Inflammatory macrophage (primary cell): ENCODE measurements around the gene WDR19.
A peak's percentile ranks its signal among the peaks of the same experiment; 100 is the strongest.
"Not testable (repeated sequence)": the region's sequence is repeated elsewhere in the genome, so short reads cannot be mapped to it uniquely, and the experiment has no call there.

Experiments
- DNase-seq, 2 donors: peaks; one replicate each; pipeline ENCODE4 v3.0.0-alpha.2; 2020 to 2022

Gene WDR19

DNA sequence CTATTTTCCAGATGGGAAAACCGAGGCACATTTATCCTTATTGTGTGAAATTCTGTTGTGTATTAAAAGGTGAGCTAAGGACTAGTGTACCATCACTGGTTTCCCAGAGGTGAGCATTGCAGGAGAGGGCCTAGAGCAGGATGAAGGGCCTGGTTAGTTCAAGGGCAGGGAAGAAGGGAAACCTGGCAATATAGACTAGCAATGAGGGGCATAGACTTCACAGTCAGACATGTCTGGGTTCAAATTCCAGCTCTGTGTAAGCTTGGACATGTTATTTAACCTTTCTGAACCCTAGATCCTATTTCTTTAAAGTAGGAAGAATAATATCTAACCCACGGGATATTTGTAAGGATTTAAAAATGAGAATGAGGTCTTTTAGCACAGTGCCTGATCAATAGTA lies 50.8 kb downstream of the WDR19 start:
- no peak for DNase-seq

DNA sequence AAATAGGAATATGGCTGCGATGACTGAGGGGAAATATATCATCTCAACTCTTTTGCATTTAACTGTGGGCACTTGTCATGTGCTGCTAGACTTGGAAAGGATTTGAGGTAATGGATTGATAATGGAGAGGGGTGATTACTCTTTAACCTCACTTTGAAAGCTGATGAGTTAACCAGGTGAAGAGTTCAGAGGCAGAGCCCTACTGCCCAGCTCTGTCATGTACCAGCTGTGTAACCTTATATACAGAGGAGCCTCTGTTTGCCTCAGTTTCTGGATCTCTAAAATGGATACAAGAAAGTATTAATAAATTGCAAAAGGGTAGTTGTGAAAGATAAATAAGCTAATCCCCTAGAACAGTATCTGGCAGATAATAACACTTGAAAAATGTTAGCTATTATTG lies 51.5 kb downstream of the WDR19 start:
- no peak for DNase-seq

DNA sequence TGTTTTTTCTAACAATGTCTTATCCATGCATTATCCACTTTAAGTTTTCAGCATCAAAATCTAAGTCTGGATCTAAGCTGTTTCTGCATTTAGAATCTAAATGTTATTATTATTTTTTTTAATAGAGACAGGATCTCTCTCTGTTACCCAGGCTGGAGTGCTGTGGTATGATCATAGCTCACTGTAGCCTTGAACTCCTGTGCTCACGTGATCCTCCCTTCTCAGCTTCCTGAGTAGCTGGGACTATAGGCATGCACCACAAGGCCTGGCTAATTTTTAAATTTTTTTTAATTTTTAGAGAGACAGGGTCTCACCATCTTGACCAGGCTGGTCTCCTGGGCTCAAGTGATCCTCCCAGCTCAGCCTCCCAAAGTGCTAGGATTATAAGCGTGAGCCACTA lies 52.7 kb downstream of the WDR19 start:
- DNase-seq = no peak

DNA sequence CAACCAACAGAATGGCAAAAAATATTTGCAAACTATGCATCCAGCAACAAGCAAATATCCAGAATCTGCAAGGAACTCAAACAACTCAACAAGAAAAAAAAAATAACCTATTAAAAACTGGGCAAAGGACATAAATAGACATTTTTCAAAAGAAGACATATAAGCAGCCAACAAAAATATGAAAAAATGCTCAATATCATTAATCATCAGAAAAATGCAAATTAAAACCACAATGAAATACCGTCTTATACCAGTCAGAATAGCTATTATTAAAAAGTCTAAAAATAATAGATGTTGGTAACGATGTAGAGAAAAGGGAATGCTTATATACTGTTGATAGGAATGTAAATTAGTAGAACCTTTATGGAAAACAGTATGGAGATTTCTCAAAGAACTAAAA lies 53.4 kb downstream of the WDR19 start:
- no peak for DNase-seq

DNA sequence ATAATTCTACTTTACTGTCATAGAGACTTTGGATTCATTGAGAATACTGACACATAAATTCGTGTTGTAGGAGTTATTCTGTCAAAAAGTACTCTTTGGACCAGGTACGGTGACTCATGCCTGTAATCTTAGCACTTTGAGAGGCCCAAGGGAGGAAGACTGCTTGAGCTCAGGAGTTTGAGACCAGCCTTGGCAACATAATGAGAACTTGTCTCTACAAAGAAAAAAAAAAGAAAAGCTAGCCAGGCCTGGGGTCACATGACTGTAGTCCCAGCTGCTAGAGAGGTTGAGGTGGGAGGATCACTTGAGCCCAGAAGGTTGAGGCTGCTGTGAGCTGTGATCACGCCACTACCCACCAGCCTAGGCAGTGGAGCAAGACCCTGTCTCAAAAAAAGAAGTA lies 54.9 kb downstream of the WDR19 start:
- DNase-seq = no peak

DNA sequence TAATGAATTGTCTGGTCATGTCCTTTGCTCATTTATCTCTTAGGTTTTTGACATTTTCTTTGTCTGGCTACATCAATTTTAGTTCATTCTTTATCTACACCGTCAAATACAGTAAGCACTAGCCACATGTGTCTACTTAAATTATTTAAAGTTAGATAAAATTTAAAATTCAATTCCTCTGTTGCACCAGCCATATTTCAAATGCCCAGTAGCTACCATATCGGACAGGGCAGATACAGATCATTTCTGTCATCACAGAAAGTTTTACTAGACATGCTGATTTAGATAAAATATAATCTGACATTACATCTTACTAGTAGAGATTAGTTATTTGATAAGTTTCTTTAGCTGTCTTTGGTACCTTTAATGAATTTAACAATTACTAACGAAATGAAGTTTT lies 61.1 kb downstream of the WDR19 start:
- no peak for DNase-seq

DNA sequence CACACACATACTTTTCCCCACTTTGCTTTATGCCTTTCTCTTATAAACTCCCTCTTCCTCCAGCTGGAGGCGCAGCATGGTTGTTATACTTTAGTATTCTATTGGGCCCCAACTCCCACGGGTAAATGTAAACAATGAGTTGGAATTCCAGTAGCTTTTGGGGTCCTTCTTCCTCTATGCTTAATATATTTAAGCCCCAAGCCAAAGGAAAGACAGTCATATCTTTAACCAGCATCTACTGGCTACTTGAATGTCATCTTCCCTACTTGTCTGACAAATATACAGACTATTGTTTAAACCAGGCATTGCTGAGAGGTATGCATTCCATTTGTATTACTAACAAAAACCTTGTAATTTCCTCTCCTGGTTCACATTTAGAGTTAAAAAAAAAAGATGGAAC lies 72.9 kb downstream of the WDR19 start:
- DNase-seq = no peak

DNA sequence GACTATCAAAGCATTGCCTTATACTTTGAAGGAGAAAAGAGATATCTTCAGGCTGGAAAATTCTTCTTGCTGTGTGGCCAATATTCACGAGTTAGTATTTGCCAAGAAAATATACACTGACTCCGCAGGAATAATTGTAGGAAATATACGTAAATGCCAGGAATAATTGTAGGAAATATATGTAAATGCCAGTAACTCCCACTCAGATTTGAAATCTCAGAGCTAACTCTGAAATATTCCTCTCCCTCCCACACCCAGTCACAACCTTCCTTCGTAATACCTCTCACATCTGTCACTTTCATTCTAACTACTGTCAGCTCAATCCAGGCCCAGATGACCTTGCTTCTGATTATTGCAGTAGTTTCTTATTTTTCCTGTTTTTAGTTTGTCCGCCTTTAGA lies 73.5 kb downstream of the WDR19 start:
- peak in 1 of 2 donors; percentile 12 for DNase-seq

DNA sequence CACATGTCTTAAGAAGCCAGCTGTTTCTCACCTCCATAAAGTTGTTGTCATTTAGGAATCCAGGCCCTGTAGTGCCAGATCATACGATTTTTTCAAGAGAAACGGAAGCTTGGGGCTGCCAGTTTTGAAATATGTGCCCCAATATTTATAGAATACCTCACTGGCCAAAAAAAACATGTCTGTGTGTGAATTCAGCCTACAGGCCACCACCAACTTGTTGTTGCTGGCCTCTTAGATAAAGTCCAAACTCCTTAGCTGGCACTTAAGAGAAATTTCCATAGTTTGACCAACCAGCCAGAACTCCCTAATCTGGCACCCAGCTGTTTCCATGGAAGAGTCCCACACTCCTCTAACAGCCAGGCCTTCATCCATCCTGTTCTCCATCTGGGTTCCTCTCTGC lies 74.1 kb downstream of the WDR19 start:
- DNase-seq = no peak

DNA sequence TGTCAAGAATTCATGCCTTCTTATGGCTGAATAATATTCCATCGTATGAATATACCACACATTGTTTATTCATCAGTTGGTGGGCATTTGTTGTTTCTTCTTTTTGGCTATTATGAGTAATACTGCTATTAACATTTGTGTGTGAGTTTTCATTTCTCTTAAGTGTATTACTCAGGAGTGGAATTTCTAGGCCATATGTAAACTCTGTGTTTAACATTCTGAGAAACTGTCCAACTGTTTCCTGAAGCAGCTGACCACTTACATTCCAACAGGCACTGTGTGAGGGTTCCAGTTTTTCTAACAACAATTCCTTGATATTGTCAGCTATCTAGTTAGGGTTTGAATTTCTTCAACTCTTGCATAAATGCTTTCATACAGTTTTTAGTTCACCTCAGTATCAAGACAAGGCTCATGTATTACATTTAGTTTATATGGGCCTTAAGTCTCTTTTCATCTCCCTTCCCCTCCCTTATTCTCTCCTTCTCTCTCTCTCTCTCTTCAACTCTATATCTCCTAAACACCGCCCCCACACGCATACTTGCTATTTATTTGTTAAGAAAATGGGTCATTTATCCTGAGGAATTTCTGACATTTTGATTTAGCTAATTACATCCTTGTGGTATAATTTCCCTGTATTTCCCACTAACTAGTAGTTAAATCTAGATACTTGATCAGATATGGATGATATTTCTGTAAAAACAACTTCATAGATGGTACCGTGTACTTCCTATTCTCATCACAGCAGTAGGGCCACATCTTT lies 77.4 kb downstream of the WDR19 start:
- no peak for DNase-seq

DNA sequence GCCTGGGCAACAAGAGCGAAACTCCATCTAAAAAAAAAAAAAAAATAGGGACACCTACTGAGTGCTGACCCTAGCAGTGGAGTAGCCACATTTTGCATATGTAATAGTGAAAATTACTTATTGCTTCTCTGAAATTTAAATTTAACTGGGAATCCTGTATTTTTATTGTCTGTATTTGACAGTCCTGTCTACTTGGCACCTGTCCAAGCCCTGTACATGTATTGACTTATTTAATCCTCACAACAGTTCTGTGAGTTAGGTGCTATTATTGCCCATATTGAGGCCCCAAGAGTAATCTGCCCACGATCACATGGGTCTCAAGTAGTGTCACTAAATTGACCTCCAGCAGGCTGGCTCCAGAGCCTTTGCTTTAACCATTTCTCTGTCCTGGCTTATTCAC lies 81.6 kb downstream of the WDR19 start:
- no peak for DNase-seq

DNA sequence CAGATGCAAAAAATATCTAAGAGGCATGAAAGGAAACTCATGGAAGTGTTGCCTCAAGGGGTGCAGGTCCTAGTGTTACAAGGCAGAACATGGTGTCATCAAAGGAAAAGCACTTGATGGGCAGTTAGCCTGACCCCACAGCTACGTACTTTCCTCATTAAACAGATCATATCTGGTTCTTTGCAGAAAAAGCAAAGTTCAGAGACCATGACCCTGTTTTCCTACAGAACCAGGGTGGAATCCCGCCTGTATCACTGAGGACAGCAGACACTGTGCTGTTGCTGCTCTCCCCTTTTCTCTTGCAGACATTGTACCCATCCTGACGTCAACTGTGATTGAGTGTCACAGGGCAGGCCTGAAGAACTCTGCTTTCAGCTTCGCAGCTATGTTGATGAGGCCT lies 92.2 kb downstream of the WDR19 start:
- DNase-seq = no peak

DNA sequence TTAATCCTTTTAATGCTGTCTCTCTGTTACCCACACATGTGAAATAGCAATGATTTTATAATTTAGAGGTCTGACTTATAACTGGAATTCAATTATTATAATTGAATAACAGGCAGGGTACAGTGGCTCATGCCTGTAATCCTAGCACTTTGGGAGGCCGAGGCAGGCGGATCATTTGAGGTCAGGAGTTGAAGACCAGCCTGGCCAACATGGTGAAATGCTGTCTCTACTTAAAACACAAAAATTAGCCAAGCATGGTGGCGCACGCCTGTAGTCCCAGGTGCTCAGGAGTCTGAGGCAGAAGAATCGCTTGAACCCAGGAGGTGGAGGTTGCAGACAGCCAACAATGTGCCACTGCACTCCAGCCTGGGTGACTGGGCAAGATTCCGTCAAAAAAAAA lies 95.3 kb downstream of the WDR19 start:
- not testable (repeated sequence) for DNase-seq

DNA sequence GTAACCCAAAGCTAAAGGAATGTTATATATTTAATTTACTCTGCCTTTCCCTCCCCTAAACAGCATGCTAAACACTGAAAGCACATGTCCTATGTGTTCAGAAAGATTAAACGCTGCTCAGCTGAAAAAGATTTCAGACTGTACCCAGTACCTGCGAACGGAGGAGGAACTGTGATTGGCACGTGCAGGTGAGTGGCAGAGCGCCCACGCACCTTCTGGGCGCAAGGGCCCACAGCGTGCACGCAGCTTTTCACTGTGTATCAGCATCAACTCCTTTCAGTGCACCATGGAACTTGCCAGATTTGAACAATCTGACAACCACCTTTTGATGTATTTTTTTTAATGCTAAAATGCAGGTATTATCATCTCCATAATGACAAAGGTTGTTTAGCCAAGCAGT lies 96.1 kb downstream of the WDR19 start:
- DNase-seq = no peak

DNA sequence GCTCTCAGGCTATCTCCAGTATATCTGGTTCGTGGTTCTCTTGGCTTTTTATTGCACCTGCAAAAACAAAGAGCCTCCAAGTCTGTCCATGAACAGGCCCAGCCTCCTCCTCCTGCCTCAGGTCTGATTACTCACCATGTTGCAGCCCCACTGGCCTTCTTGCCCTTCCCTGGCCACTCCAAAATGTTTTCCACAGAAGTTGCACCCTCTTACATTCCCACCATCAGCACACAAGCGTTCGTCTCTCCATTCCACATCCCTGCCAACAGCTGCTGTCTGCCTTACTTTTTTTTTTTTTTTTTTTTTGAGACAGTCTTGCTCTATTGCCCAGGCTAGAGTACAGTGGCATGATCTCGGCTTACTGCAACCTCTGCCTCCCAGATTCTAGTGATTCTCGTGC lies 97.1 kb downstream of the WDR19 start:
- DNase-seq = no peak

DNA sequence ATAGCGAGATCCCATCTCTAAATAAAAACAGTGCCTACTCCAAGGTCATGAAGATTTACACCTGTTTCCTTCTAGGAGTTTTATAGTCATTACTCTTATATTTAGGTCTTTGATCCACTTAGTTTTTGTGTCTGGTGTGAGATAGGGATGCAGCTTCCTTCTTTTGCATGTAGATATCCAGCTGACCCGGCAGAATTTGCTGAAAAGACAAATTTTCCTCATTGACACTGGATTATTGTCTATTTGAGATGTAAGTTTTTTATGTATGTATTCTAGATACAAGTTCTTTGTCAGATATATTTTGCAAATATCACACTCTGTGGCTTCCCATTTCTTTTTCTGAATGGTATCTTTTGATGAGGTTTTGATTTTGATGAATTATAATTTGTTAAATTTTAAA lies 98.4 kb downstream of the WDR19 start:
- DNase-seq = no peak

DNA sequence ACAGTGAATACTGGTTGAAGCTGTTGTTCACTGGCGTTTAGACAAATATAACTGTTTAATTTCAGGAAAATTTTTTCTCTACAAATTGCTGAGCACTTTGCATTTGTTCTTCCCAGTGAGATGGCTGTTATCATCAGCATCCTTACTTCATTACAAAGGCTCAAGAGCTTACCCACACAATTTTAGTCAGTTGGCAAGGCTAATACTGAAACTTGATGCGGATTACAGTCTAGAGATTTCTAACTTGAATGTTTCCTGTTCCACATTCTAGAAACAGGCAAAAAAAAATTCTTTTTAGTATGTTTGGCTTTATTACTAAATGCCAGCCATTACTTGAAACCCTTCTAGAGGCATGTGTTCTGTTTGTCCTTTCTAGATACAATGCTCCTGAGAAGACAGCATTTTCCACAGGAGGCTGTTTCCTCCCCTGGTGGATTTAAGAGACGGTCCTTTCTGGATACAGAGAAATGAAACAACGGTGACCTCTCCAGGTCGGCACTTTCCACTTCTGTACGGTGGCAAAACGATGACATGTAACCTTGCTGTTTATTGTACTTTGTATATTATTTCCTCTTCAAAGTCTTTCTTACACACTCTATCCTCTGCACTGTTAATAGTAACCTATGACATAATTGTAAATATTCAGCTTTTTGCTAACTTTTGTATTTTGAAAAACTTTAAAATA lies 102.9 kb downstream of the WDR19 start:
- no peak for DNase-seq

DNA sequence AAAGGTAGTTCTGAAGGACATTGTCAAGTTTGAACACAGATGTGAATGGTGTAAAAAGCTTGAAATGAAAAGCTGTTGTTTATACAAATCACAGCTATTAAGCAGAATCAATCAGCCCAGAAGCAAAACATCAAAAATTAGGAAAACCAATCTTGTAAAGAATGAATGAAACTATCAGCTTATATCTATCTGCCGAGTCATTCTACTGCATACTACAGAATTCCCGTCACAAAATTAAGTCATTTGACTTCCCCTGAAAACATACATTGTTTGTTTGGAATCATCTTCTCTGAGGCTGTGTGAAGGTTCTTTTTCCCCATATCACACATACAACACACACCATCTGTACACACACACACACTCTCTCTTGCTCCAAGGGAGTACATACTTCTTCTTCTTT lies 103.5 kb downstream of the WDR19 start:
- no peak for DNase-seq

DNA sequence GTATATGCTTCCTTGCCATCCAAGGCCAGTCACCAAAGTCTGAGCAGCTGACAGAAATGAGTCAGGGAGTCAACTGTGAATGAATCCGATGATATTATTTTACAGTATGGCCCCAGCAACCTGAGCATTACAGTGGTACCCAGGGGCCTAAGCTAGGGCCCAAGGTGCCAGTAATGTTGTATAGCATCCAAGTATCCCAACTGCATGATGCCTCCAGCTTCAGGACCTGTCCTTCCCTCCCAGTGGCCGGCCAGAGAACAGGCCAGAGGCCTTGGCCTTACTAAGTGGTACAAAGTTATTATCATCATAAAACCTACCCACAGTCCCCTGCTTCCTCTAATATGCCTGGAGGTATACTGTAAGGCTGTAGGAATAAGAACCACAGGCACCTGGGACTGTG lies 103.9 kb downstream of the WDR19 start:
- DNase-seq = no peak

DNA sequence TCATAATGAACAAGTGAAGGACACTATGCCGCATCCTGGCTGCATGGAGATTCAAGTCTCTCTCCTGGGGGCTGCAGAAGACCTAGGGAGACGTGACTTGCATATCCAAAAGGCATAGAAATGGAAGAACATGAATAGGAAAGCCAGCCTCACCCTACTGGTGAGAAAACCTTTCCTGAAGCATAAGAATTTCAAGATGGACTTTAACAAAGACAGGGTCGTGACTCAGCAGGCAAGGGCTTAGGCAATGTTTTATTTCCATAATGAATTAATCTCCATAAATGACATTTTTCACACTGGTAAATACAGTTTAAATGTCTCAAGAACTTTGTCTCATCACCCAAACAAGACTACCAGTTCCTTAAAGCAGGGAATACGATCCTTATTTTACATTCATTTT lies 104.9 kb downstream of the WDR19 start:
- no peak for DNase-seq

DNA sequence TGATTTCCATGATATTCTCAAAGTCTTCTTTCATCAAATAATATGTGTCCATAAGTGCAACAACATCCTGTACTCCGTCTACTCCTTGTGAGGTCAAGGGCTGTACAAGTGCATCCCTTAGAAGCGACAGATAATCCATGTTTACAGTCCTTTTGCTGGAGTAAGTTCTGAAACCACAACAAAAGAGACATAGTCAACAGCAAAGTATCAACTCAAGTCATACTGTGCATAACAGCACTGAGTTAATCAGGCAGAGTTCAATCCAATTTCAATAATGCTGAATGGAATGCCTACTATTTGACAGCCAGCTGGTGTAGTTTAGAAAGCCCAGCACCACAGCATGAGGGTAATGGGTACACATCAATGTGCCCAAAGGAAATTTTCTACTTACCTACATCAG lies 109.4 kb downstream of the WDR19 start:
- no peak for DNase-seq

DNA sequence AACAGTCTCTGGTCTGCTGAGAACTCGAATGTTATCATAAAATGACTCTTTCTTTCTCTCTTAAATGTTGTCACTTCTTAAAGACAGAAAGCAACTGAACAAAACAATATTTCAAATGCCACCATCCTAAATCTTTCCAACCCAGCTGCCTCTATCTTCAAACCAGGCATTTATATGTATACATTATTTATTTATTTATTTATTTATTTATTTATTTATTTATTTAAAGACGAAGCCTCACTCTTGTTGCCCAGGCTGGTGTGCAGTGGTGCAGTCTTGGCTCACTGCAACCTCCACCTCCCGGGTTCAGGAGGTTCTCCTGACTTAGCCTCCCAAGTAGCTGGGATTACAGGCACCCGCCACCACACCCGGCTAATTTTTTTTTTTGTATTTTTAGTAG lies 110.1 kb downstream of the WDR19 start:
- DNase-seq = not testable (repeated sequence)

DNA sequence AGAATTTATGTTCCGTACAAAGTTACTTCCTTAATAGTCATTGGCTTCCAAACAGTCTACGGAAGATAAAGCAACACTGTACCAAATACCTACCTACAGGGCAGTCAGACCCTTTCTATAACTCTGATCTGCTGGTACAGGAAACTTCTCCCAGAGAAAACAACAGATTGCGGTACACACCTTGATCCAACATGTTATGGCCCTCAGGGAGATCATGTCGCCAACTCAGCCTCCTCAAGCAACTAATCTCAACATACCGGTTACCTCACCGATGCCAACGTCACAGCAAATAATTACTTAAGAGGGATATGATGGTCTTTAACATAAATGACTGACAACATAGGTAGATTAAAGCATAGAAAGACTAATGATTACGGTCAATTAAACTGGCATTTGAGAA lies 113.5 kb downstream of the WDR19 start:
- no peak for DNase-seq

DNA sequence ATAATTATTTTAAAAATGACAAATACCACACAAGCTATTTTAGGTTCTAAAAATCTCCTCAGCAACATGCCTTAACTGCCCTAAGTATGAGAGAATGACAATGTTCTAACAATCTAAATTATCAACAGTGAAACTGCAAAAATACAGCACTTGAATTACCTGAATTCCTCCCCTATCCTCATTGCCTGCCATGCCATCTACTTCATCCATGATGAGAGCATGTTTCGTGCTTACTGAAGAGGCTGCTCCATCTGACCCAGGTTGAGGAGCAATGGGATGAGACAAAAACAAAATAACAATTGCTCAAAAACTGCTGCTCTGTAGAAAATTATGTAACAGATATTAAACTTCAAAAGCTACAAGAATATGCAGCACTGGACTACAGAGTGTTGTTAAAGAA lies 120.6 kb downstream of the WDR19 start:
- DNase-seq = no peak

DNA sequence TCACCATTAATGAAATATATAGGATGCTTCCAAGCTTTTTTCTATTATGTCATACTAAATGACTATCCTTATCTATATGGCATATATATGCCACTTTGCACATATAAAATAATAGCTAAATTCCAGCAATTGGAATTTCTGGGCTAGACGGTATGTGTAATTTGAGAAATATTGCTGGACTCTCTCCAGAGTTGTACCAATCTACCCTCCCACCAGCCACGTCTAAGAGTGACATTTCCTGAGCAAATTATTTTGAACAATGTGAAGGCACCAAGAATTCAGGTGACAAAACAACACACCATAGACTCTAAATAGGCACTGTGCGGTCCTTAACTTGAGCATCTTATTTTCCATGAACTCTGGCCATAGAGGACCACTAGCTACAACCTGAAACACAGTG lies 121.5 kb downstream of the WDR19 start:
- DNase-seq = no peak
